Pulmonary artery endothelial cell (primary cell): ENCODE data around the gene UTS2B. TPM values are rescaled to one million over a fixed set of nuclear protein-coding genes. Genes with fewer than 3 reads are reported as not detected.
"Not testable (repeated sequence)": the region's sequence is repeated elsewhere in the genome, so short reads cannot be mapped to it uniquely, and the experiment has no call there.

ENCODE experiments used
- DNase-seq: peaks from one replicate; pipeline ENCODE4 v3.0.0-alpha.2; 2011; ENCODE audit warnings: low read depth, low spot score
- total RNA-seq: library from RNA; depleted of rRNA; stranded (reverse); fragments of >200 nt; gene quantifications from 2 replicates; pipeline ENCODE4 v1.2.3, GENCODE V29; 2014

Gene UTS2B
- total RNA-seq, 1 donor from 2014 or later, result 0.33 TPM

DNA sequence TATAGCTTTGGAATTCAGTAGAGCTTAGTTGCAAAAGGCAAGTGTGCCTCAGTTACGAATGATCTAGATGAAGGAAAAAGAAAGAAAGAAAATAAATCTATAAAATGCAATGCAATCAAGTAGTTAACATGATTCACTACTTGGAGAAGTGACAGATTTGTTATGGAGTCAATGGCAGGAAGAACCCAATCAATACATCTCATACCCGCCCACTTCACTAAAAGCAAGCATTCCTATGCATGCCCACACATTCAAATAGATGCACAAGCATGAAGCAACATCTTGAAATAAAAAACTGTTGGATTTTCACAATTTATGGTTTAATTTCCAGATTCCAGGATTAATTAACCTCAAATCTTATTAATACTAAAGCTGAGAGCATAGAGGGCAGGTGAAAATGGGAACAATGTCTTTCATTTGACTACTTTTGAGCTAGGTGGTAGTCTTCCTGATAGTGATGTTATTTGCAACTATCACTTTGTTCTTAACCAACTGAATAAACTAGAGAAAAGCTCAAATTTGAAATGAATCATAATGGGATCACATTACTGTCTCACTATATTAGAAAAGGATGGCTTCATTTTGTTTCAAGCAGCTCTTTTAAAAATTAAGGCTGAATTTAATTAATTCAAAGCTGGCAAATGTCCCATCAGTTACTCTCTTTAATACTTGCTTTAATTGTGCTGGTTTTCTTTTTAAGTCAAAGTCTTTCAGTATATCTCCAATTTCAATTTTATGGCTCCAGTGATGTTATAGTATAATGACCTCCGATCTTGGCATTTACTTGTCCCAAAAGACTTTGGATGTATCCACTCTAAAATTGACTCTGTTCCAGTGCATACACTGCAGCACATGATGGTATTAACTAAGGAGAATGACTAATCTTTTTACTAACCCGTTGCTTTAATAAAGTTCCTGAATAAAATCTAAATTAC, 47.8 kb downstream of the UTS2B start:
- no peak for DNase-seq

DNA sequence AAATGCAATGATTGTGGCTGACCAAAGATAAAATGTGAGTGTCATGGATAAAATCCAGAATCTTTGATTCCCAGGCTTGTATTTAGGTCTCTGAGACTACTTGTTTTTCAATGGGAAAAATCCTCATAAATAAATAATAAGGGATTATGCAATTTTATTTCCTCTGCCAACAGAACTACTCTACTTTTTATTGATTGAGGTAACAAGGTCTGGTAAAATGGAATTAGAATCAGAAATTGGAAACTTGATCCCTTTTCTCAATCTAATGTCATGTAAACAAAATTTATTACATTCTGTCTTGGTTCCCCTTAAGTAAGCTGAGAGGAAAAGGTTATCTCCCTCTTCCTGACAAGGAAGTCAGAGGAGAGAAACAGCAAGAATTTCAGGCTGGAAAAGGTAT, 49.4 kb downstream of the UTS2B start:
- DNase-seq, result no peak

DNA sequence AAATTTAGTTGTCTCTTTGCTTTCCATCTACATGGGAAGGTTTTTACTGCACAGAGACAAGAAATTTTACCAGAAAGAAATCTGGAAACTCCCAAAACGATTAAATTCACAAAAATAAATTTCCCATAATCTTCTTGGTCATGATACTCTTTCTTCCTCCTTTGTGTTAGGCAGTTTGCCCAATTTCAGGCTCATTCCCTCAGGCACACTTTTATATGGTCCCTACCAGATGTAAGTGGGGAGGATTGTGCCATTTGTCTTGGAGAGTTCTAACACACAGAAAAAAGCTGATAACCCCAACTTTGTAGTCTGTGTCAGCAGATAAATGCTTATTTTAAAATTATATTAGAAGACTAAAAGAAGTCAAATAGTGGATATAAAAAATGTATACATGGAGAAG, 50.2 kb downstream of the UTS2B start:
- no peak for DNase-seq

DNA sequence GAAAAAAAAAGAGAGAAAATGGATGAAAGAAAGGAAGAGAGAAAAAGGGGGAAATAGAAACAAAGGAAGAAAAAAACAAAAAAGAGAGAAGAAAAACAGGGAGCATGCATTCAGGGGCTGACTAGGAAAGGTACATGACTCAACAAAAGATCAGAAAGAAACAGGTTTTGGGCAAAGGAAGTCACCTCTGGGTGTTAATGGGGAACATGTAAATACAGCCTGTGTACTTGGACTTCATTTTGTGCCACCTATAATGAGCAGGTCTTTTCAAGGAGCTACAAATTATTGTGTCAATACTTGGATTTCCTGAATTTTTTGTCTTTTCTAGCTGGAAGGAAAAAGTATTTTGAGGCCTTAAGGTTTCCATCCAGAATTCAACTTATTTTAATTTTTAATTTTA, 54.6 kb downstream of the UTS2B start:
- no peak for DNase-seq

DNA sequence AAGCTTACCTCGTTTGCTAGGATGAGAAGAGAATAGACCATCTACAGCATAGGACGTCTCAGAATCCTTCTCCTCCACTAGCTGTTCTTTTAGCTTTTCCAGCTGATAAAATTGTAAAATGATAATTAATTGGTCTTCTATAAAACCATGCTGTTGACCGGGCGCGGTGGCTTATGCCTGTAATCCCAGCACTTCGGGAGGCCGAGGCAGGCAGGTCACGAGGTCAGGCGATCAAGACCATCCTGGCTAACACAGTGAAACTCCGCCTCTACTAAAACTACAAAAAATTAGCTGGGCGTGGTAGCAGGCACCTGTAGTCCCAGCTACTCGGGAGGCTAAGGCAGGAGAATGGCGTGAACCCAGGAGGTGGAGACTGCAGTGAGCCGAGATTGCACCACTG, 55.1 kb downstream of the UTS2B start:
- DNase-seq, result not testable (repeated sequence)

DNA sequence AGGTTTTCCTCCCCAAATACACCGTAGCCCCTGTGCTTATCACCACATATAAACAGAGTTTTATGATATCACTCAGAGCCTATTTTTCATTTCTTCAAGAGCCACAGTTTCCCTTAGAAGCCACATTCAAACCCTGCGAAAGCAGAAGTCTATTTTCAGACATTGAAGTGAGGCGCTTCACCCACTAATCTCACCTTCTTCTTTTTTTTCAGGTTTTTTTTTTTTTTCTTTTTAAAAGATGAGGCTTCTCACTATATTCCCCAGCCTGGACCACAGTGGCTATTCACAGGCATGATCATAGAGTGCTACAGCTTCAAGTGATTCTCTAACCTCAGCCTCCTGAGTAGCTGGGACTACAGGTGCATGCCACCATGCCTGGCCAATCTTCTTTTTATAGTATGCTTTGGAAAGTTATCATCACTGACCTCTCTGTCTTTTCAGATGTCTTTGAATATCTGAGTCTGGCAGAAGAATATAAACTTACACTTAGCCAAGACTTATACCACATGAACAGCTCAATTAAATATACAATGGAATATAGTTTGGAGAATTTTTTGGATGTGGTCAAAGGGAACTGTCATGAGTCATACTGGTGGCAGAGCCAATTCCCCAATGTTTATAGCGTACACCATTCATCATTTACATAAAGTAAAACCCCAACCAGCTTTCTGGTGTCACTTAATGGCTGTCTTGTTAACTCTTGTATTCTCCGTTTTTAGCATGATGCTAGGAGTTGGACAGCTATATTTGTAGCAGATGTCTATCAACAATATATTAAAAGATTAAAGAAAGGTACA, 60.8 kb downstream of the UTS2B start:
- no peak for DNase-seq

DNA sequence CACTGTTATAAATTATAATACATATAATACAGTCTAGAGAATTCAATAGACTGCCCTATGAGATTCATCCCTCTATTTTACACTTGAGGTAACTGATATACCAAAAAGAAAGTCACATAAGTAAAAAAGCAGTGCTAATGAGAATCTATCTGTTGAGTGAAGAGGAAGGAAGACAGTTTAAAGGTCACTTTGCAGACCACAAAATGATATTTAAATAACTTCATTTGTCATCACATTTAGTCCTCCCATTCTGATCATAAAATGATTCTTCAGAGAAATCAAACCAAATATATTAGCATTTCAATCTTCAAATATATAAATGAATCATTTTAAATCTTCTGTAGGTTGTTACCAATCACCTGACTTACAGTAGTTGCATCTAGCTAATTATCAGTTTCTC, 61.6 kb downstream of the UTS2B start:
- DNase-seq, result no peak

DNA sequence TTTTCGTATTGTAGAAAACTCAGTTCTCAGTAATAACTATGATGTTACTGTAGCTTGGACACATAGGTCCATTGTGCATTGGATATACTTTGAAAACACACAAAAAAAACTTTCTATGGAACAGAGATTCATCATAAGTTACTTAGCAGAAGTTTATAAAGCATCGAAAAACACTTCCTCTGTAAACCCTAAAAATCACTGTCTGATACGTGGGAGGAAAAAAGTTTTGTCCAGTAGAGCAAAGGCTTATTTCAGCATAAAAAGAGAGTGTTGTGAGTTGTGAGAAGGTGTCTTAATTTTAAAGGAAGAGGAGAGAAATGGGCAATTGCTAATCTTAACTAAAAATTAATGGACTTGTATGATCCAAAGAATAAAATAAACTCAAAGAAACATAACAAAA, 66.5 kb downstream of the UTS2B start:
- no peak for DNase-seq

DNA sequence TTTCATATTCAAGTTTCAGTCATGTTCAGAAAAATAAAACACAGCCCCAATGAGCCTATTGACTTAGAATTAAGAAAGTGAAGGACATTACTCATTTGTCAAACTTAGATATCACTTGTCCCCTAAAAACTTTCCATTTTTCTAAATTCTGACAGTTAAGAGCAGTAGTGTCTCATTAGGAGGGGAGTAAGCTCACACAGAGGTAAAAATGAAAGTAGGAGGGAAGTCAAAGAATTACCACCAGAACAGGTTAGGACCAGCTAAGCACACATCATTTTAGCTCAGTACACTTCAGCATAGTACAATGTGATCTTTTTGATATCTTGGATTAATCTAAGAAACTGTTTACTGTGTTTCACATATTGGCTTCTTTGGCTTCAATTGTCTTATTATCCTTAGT, 67.0 kb downstream of the UTS2B start:
- DNase-seq, result no peak

DNA sequence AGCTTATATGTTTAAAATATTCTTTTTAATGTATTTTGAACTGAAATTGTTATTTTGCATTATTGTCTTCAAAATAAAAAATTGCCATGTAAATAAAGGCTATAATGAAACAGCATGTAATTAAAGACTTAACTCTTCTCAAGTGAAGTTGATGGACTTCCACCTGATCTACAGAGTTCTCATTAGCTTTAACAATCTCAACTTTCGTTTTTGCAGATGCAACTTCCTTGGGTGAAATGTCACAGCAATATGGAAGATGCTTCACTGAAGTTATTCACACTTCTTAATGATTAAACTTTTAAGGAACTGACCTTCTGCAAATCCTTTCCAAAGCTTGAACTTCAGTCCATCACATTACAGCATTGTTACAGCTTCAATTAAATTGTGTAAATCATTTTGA, 67.7 kb downstream of the UTS2B start:
- no peak for DNase-seq

DNA sequence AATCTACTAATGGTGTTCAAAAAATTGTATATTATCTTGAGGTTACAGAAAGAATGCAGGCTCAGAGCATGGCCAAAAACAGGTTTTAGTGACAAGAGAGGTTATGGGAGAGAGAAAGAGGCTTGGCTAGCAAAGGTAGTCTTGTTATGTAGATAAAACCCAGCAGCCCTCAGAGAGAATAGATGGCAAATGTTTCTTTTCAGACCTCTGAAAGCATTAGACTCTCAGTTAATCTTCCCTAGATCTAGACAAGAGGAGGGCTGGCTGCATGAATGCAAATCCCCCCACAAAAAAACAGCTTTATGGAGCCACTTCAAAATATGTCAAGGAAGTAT, 69.1 kb downstream of the UTS2B start:
- no peak for DNase-seq

DNA sequence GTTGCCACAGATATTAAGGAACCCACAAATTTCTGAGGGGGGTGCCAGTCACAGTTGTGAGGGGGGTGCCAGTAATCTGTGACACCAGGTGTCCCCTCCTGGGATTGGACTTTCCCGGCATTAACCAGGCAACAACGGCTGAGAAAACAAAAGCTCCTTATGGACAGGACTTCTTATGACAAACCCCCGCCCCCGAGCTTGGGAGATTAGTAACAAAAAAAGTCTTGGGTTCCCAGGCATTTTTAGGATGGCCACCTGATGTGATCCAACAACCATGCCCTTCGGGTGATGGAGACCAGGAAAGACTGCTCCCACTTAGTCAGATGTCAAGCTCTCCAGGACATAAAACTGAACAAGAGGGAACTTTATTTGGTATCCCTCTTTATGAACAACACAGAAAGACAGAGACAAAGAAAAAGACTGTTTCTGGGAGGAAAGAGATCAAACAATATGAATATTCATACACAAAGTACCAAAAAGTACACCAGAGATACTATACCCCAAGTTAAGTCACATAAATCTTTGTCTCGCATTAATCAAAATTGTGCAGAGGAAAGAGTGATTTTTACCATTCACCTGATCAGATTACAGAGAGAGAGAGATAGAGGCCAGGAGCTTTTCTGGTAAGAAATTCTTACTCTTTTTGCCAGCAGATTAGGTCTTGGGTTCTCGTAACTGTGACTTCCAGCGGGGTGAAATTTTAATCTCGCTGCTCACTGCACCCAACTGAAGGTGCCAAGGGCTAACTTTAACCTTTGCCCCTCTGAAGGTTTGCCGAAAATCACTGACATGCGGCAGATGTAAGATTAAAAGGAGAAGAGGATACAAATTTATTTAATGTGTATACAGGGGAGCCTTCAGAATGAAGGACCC, 69.7 kb downstream of the UTS2B start:
- no peak for DNase-seq

DNA sequence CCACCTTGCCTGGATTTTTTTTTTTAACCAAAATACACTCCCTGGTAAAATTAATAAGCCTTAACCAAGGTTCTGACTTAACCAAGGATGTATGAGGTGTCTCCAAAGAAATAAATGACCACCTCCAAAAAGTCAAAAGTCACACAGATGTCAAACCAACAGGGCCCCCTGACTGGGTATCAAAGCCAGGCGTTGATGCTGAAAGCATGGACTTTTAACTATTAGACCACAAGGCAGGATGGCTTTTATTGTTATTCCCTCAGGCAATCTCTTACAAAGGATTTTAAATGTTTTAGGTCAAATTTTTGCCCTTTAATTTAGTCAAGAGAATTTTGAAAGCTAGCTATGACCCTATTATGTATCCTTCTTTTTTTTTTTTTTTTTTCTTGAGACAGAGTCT, 70.8 kb downstream of the UTS2B start:
- DNase-seq, result no peak

DNA sequence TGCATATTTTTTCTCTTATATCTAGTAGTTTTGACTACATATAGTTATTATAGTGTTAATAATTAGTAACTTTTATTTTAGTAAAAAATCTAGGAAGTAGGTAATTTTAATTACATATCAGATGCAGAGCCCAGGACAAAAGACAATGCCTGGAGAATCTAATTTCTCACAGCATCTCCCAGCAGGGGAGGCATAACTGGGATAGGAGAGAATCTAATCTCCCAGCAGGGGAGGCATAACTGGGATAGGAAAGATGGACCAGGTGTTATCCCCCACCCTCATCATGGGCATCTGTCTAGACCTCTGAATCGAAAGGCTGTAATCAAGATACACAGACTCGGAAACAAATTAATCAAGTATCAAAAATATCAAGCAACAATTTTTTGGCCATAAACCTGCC, 73.0 kb downstream of the UTS2B start:
- DNase-seq, result no peak

DNA sequence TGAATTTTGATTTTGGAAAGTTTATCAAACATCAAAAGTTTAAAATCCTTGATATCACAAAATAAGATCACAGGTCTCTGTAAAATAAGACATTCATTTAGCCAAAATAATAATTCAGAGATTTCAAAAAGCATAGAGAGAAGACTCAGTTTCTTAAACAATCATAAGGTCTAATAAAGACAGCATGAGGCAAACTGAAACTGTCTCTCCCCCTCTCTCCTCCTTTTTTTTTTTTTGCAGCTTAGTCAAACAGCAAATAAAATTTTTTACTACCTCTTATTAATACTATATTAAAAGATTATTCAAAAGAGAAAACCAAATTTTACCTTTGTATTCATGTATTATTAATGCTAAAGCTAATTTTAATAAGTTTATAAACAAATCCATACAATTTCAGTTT, 73.9 kb downstream of the UTS2B start:
- DNase-seq, result no peak

DNA sequence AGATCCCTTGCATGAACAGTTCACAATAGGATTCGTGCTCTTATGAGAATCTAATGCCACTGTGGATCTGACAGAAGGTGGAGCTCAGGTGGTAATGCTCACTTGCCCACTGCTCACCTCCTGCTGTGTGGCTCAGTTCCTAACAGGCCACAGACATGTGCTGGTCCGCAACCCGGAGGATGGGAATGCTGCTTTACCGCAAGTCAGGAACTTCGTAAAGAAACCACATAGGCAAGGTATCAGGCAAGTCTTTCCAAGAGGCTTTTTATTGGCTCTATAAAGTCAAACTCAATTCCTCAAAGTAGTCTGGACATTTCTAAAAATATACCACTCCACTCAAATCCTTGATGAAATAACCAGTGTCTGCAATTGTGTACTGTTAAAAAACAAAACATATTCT, 75.2 kb downstream of the UTS2B start:
- DNase-seq, result no peak

DNA sequence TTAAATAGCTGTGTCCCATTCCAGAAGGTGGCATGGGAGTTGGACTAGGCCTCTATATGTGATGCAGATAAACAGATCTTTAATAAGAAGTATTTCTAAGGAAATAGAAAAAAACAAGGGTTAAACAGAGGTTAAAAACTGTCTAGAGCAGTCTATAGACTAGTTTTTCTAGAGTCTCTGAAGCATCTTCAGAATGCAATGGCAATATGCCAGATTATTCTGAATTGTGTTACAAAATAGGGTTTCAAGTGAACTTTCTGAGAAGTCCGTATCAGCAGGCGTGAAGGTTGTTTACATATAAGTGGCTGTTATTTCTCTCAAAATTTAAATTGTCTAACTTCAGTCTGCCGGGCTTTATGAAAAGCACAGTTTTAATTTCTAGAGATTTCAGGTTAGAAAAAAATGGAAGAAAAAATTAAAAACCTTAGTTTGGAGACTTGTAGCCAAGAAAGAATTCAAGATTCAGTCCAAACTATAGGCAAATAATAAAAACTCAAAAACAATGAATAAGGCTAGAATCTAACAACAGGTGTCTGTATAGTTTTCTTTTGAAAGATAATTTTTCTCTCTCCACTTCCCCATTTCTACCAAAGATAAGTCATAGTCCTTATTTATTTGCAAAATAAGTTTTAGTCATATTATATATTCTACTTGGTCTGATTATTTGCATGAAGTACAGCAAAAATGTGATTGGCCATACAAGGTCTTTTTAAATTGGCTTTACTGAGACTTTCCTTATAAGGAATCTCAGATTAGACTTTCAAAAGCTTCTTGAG, 76.0 kb downstream of the UTS2B start:
- no peak for DNase-seq

DNA sequence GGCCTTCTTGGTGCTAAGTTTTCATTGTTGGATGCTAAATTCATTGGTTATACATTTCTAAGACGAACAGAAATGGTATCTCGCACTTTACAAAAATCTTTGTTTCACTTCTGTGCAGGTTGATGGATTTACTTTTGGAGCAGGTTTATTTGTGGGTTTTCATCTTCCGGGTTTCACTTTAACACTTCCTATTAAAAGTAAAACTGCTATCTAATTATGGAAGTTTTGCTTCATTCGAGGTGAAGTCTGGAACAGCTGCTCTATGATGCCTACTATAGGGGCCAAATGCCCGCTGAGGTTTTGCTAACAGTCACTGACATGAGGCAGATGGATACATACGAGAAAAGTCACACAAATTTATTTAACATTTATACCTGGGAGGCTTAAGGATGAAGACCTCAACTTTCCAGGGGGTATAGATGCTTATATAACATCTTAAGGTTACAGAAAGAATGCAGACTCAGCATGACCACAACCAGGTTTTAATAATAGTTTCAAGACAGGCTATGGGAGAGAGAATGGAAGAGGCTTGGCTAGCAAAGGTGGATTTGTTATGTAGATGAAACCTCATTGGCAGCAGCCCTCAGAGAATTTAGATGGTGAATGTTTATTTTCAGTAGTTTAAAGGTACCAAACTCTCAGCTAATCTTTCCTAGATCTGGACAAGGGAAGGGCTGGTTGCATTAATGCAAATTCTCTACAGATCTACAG, 77.1 kb downstream of the UTS2B start:
- DNase-seq, result no peak

DNA sequence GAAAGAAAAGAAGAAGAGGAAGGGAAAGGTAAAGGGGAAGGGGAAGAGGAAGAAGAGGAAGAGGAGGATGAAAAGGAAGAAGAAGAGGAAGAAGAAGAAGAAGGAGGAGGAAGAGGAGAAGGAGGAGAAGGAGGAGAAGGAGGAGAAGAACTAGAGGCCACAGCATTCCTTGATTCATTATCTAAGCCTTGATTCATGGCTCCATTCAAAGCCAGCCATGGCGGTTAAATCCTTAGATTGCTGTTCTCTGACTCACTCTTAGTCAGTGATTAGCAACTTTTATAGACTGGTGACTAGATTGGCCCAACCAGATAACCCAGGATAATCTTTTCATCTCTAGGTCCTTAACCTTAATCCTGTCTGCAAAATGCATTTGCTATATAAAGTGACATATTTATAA, 83.7 kb downstream of the UTS2B start:
- DNase-seq, result no peak

DNA sequence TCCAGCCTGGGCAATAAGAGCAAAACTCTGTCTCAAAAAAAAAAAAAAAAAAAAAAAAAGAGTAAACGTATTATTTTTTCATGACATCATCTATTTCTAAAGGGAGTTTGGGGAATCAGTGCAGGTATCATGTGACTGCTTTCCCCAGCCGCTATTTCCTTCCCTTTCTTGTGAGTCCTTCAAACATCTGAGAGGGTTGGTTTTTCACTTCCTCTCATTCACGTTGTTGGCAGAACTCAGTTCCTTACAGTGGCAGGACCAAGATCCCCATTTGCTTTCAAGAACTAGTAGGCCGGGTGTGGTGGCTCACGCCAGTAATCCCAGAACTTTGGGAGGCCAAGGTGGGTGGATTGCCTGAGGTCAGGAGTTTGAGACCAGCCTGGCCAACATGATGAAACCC, 84.3 kb downstream of the UTS2B start:
- not testable (repeated sequence) for DNase-seq
